NCI-H187 treated with DMSO at 0.1 percent for 48 hours (cell line): Measurements from ENCODE around the gene FAM177B.
"Not testable (repeated sequence)": the region's sequence is repeated elsewhere in the genome, so short reads cannot be mapped to it uniquely, and the experiment has no call there.

Experiments used
- DNase-seq: peaks from one replicate; lab custom pipeline; 2025; lab: John Stamatoyannopoulos, UW

FAM177B gene

GRCh38 chr1:222741630-222742457 is 4.8 kb downstream of the FAM177B start:
- not testable (repeated sequence) for DNase-seq

GRCh38 chr1:222749927-222750326 is 12.9 kb downstream of the FAM177B start:
- DNase-seq, result no peak

GRCh38 chr1:222750651-222751050 is 13.6 kb downstream of the FAM177B start:
- no peak for DNase-seq

- DNase-seq, result no peak
Observed at GRCh38 chr1:222751255-222751654, 14.3 kb downstream of the FAM177B start.

GRCh38 chr1:222754366-222755139 is 17.6 kb downstream of the FAM177B start:
- no peak for DNase-seq

- DNase-seq, result no peak
Observed at GRCh38 chr1:222757646-222758268, 20.8 kb downstream of the FAM177B start.

GRCh38 chr1:222759451-222760035 is 22.5 kb downstream of the FAM177B start:
- no peak for DNase-seq

GRCh38 chr1:222761083-222761482 is 24.1 kb downstream of the FAM177B start:
- no peak for DNase-seq

- not testable (repeated sequence) for DNase-seq
Observed at GRCh38 chr1:222762178-222762577, 25.2 kb downstream of the FAM177B start.

GRCh38 chr1:222767152-222767571 is 30.2 kb downstream of the FAM177B start:
- no peak for DNase-seq

GRCh38 chr1:222768592-222768991 is 31.6 kb downstream of the FAM177B start:
- no peak for DNase-seq

- DNase-seq, result no peak
Observed at GRCh38 chr1:222769181-222769580, 32.2 kb downstream of the FAM177B start.

GRCh38 chr1:222769971-222770620 is 33.1 kb downstream of the FAM177B start:
- no peak for DNase-seq

GRCh38 chr1:222772996-222773379 is 36.0 kb downstream of the FAM177B start:
- no peak for DNase-seq

- no peak for DNase-seq
Observed at GRCh38 chr1:222777463-222777862, 40.5 kb downstream of the FAM177B start.

GRCh38 chr1:222777977-222778376 is 41.0 kb downstream of the FAM177B start:
- no peak for DNase-seq

- no peak for DNase-seq
Observed at GRCh38 chr1:222781251-222781650, 44.2 kb downstream of the FAM177B start.

- DNase-seq, result no peak
Observed at GRCh38 chr1:222783051-222783450, 46.0 kb downstream of the FAM177B start.

GRCh38 chr1:222784371-222784770 is 47.4 kb downstream of the FAM177B start:
- no peak for DNase-seq

- no peak for DNase-seq
Observed at GRCh38 chr1:222784916-222785315, 47.9 kb downstream of the FAM177B start.

- no peak for DNase-seq
Observed at GRCh38 chr1:222785529-222785928, 48.5 kb downstream of the FAM177B start.

GRCh38 chr1:222786121-222786520 is 49.1 kb downstream of the FAM177B start:
- no peak for DNase-seq
